GM12878 (cell line): ENCODE measurements around the gene VMAC. TPM values are rescaled to one million over a fixed set of nuclear protein-coding genes. Genes with fewer than 3 reads are reported as not detected.

ENCODE experiments used
- ATAC-seq: fragments of 200-7000 bp; cut with Tn5 transposase; 3 replicates; pipeline ENCODE4 v1.9.1; 2020; ENCODE audit warnings: mild to moderate bottlenecking, moderate library complexity
- BruUV-seq: library from RNA; stranded (reverse); fragments of 400-500 nt; replicated peaks from 2 replicates; lab custom pipeline; 2021; lab: Mats Ljungman, UMichigan
- CTCF ChIA-PET: fragments of 300-600 bp; sonication (Branson Sonifier 250); formaldehyde crosslinking; extraction: SDS; loops from one replicate; lab custom pipeline; 2021; ENCODE audit warnings: inconsistent platforms; lab: Yijun Ruan, JAX
- POLR2A ChIA-PET: fragments of 350-600 bp; formaldehyde crosslinking; extraction: SDS; loops from one replicate; lab custom pipeline; 2021; ENCODE audit warnings: inconsistent platforms; lab: Charles Lee
- RAD21 ChIA-PET: fragments of 300-600 bp; sonication (Branson Sonifier 250); formaldehyde crosslinking; loops from one replicate; lab custom pipeline; 2023; ENCODE audit warnings: antibody characterized with exemption; ENCODE audit not compliant: unreplicated experiment; lab: Charles Lee
- SMC1A ChIA-PET: fragments of 300-600 bp; sonication (Branson Sonifier 250); formaldehyde crosslinking; loops from one replicate; lab custom pipeline; 2023; ENCODE audit not compliant: unreplicated experiment, uncharacterized antibody; lab: Charles Lee
- DNase-seq: peaks from one replicate; pipeline ENCODE4 v3.0.0-alpha.2; 2011; ENCODE audit warnings: low read depth, low spot score
- FAIRE-seq: peaks from 3 replicates; lab custom pipeline; 2011; peaks lifted over from hg19 to GRCh38; lab: Jason Lieb, UNC
- H2AFZ ChIP-seq: 2 replicates; pipeline ENCODE4 v1.6.0; 2011; ENCODE audit warnings: low read depth, low read length, control low read depth; ENCODE audit not compliant: control insufficient read depth
- H3K27ac ChIP-seq: 2 replicates; pipeline ENCODE4 v1.5.1; 2011; ENCODE audit warnings: control low read depth; ENCODE audit not compliant: control insufficient read depth, insufficient read depth
- H3K27me3 ChIP-seq, 2 experiments: replicated peaks in 1 of 2; 2 replicates each; pipeline versions ENCODE4 v1.6.0 to v1.6.1; 2011; ENCODE audit warnings: low read length in 1 of 2; ENCODE audit not compliant: control insufficient read depth in 2 of 2, insufficient read depth in 2 of 2
- H3K36me3 ChIP-seq, 2 experiments: 2 replicates each; pipeline ENCODE4 v1.5.1; 2011; ENCODE audit warnings: low read length in 1 of 2; ENCODE audit not compliant: control insufficient read depth in 2 of 2, insufficient read depth in 2 of 2
- H3K4me1 ChIP-seq: 2 replicates; pipeline ENCODE4 v1.6.1; 2011; ENCODE audit warnings: mild to moderate bottlenecking, low read length, moderate library complexity, mixed read lengths; ENCODE audit not compliant: control insufficient read depth, insufficient read depth
- H3K4me2 ChIP-seq: 2 replicates; pipeline ENCODE4 v1.6.0; 2011; ENCODE audit warnings: control low read depth; ENCODE audit not compliant: control insufficient read depth, insufficient read depth
- H3K4me3 ChIP-seq: fragments of 200-600 bp; sonication (generic); 2 replicates; pipeline ENCODE4 v1.5.1; 2016
- H3K79me2 ChIP-seq: 2 replicates; pipeline ENCODE4 v1.6.0; 2011; ENCODE audit warnings: low read length; ENCODE audit not compliant: control insufficient read depth, insufficient read depth
- H3K9ac ChIP-seq: 2 replicates; pipeline ENCODE4 v1.8.0; 2011; ENCODE audit warnings: low read length, control low read depth, mixed read lengths; ENCODE audit not compliant: control insufficient read depth, insufficient read depth
- H3K9me3 ChIP-seq: replicated peaks from 3 replicates; pipeline ENCODE4 v1.5.1; 2011; ENCODE audit warnings: mild to moderate bottlenecking, low read length; ENCODE audit not compliant: control insufficient read depth, insufficient read depth
- H4K20me1 ChIP-seq: 2 replicates; pipeline ENCODE4 v1.6.0; 2011; ENCODE audit not compliant: control insufficient read depth, insufficient read depth
- BHLHE40 ChIP-seq, 2 experiments: fragments of 450-650 bp in 1 of 2; IDR thresholded peaks; 2 replicates each; pipeline ENCODE4 v1.6.1; 2011 to 2017; ENCODE audit warnings: low read depth in 2 of 2, borderline replicate concordance in 1 of 2, improper control_type of control experiment in 1 of 2, low read length in 1 of 2, mild to moderate bottlenecking in 1 of 2
- CBX3 ChIP-seq: fragments of 200-600 bp; sonication (generic); IDR thresholded peaks from 2 replicates; pipeline ENCODE4 v1.6.1; 2016; ENCODE audit warnings: low read depth, borderline replicate concordance
- ESRRA ChIP-seq: IDR thresholded peaks from 2 replicates; pipeline ENCODE4 v1.6.1; 2012; ENCODE audit warnings: mild to moderate bottlenecking, low read length, improper control_type of control experiment
- GABPA ChIP-seq: IDR thresholded peaks from 2 replicates; pipeline ENCODE4 v1.6.1; 2014; ENCODE audit warnings: antibody characterized with exemption, low read depth, mild to moderate bottlenecking, inconsistent platforms
- KLF5 ChIP-seq: fragments of 450-650 bp; IDR thresholded peaks from 2 replicates; pipeline ENCODE4 v1.6.1; 2014; ENCODE audit warnings: mild to moderate bottlenecking; ENCODE audit not compliant: partially characterized antibody
- NFYB ChIP-seq: IDR thresholded peaks from 2 replicates; pipeline ENCODE4 v1.6.1; 2011; ENCODE audit warnings: low read depth, mild to moderate bottlenecking, low read length, improper control_type of control experiment, moderate library complexity; ENCODE audit not compliant: insufficient read depth
- PML ChIP-seq: IDR thresholded peaks from 2 replicates; pipeline ENCODE4 v1.6.1; 2012; ENCODE audit warnings: low read length, inconsistent platforms
- POLR2A ChIP-seq: IDR thresholded peaks from 2 replicates; pipeline ENCODE4 v1.6.1; 2011; ENCODE audit warnings: low read depth, mild to moderate bottlenecking, low read length
- POLR2AphosphoS2 ChIP-seq: IDR thresholded peaks from 2 replicates; pipeline ENCODE4 v1.6.1; 2011; ENCODE audit warnings: low read depth, mild to moderate bottlenecking, low read length, improper control_type of control experiment, moderate library complexity
- POLR2AphosphoS5 ChIP-seq: IDR thresholded peaks from 2 replicates; pipeline ENCODE4 v1.6.1; 2011; ENCODE audit warnings: mild to moderate bottlenecking, low read length, inconsistent platforms
- RAD21 ChIP-seq: IDR thresholded peaks from 2 replicates; pipeline ENCODE4 v1.6.1; 2011; ENCODE audit warnings: mild to moderate bottlenecking, low read depth, low read length, moderate library complexity; ENCODE audit not compliant: insufficient read depth
- RB1 ChIP-seq: fragments of 450-650 bp; formaldehyde crosslinking; IDR thresholded peaks from 2 replicates; pipeline ENCODE4 v1.6.1; 2017; ENCODE audit warnings: mild to moderate bottlenecking, borderline replicate concordance
- RCOR1 ChIP-seq: conservative IDR thresholded peaks from 2 replicates; pipeline ENCODE4 v1.6.1; 2012; ENCODE audit warnings: low read depth, low read length, improper control_type of control experiment
- SIX5 ChIP-seq: IDR thresholded peaks from 2 replicates; pipeline ENCODE4 v1.6.1; 2011; ENCODE audit warnings: mild to moderate bottlenecking, low read depth, low read length, moderate library complexity; ENCODE audit not compliant: severe bottlenecking
- SMAD1 ChIP-seq: fragments of 450-650 bp; IDR thresholded peaks from 2 replicates; pipeline ENCODE4 v1.6.1; 2018; ENCODE audit warnings: mild to moderate bottlenecking, low read depth; ENCODE audit not compliant: partially characterized antibody
- TAF1 ChIP-seq: IDR thresholded peaks from 2 replicates; pipeline ENCODE4 v1.6.1; 2011; ENCODE audit warnings: mild to moderate bottlenecking, low read depth, low read length, borderline replicate concordance
- ZNF217 ChIP-seq: fragments of 450-650 bp; IDR thresholded peaks from 2 replicates; pipeline ENCODE4 v1.6.1; 2017; ENCODE audit warnings: antibody characterized with exemption, mild to moderate bottlenecking
- ZNF384 ChIP-seq: IDR thresholded peaks from 2 replicates; pipeline ENCODE4 v1.6.1; 2012; ENCODE audit warnings: low read depth, mild to moderate bottlenecking, low read length, improper control_type of control experiment, borderline replicate concordance
- whole genome bisulfite sequencing: methylation state at CpG from one replicate; pipeline ENCODE4 v1.1.6; 2016; ENCODE audit warnings: low lambda C conversion rate; ENCODE audit not compliant: insufficient replicate concordance, insufficient coverage; ENCODE audit errors: missing lambda C conversion rate; 5-methylcytosine and 5-hydroxymethylcytosine counted together
- in situ Hi-C: fragments of 300-500 bp; cut with MboI; formaldehyde crosslinking; loops from 9 replicates; pipeline ENCODE4 v1.14.3; 2018; ENCODE audit warnings: mixed read lengths
- intact Hi-C: fragments of 100-400 bp; cut with micrococcal nuclease; formaldehyde crosslinking; loops from one replicate; pipeline ENCODE4 v1.14.2; 2022; ENCODE audit not compliant: unreplicated experiment
- polyA plus RNA-seq, 11 experiments: library from polyadenylated mRNA; depleted of rRNA in 4 of 11; unstranded in 6 of 11; stranded (reverse) in 5 of 11; fragments of >200 nt; fragmentation: Nextera tagmentation in 4 of 11; fragmentation: Illumina TruSeq in 1 of 11; extraction: Ambion mirVana in 4 of 11; extraction: Trizol in 1 of 11; gene quantifications; 1 replicate in 1 of 11; 2 replicates in 10 of 11; pipeline versions ENCODE4 v1.2.1 to v1.2.3, GENCODE V29; 2011 to 2016; ENCODE audit warnings: inconsistent platforms in 2 of 11, missing spikeins in 2 of 11, low read depth in 1 of 11
- total RNA-seq, 4 experiments: library from RNA; depleted of rRNA in 3 of 4; stranded (reverse); fragments of >200 nt in 3 of 4; fragmentation: Illumina TruSeq in 1 of 4; extraction: Trizol in 1 of 4; gene quantifications; 2 replicates each; pipeline versions ENCODE4 v1.2.1 to v1.2.3, GENCODE V29; 2013 to 2021
- TF ChIP-seq, protein P1 (sequence below): IDR thresholded peaks from 2 replicates; pipeline ENCODE4 v1.6.1; 2012; ENCODE audit warnings: low read length, inconsistent platforms
- TF ChIP-seq, protein P2 (sequence below): IDR thresholded peaks from 2 replicates; pipeline ENCODE4 v1.6.1; 2011; ENCODE audit warnings: borderline replicate concordance, low read depth, mild to moderate bottlenecking, moderate library complexity, low read length; ENCODE audit not compliant: insufficient read depth, poor library complexity, severe bottlenecking
- TF ChIP-seq, protein P3 (sequence below): IDR thresholded peaks from 2 replicates; pipeline ENCODE4 v1.6.1; 2011; ENCODE audit warnings: borderline replicate concordance, low read depth, mild to moderate bottlenecking, moderate library complexity, mixed read lengths, low read length; ENCODE audit not compliant: insufficient read depth; ENCODE audit errors: extremely low read length

Gene VMAC
- total and polyA plus RNA-seq, 10 of the 15 experiments (the other 5 are each of a cell fraction or from before 2014, with no cell fraction given) = 0.18 to 6.8 (median 1.8) TPM

DNA sequence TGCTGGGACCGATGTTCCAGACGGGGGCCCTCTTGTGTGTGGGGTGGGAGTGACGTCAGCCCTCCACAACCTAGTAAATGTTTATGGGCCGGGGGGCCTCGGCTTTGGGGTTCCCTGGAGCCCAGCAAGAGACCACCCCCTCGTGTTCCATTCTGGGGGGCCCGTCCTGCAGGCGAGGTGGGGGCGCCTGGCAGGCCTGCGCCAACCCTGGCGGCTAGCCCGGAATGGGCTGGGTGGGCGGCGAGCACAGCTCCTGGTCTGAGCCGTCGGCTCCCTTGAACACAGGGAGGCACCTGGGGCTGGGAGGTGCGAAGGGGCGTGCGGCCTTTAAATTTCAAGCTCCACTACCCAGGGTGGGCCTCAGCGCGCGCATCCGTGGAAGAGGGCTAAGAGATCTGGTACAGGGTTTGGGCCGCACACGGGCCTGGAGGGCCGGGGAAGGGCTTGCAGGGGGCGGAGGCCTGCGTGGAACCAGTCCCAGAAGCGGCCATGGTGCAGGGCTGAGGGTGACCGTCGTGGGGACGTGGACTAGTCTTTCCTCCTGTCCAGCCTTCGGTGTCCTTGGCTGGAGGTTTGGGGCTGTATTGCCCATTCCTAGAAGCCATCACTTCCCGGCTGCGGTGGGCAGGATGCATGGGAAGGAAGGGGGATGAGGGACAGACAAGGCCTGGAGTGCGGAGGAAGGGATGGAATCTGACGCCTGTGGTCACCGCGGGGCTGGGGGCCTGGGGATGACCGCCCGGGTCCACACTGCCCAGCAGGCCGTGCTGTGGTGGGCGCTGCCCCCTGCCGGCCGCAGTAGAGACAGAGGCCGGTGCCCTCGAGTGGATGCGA, 12.5 kb upstream of the VMAC start:
- H3K4me1 ChIP-seq = no peaks in the 10 kb centered on the region
- H3K36me3 ChIP-seq = peaks cover 3 to 11% of the 10 kb centered on the region in 2 experiments; a peak in 3 of 4 replicates
- WGBS = 26% methylated on average over 47 of the region's 48 CpGs
- ChIA-PET CTCF (interaction anchor here (0.6 to 1.7 kb wide), 5 partner anchors 10 to 118 kb away, joined by 3 to 8 read pairs (median 5); partner anchors contain the start of gene NRTN), RAD21 (interaction anchor here (0.6 kb wide), 1 partner anchor 12 kb away, joined by 3 read pairs; the partner anchor contains the start of gene VMAC), SMC1A (no interaction called here), POLR2A (no interaction called here)
- FAIRE-seq (no peak), ATAC-seq (peak; percentile 76), DNase-seq (no peak)
- H3K9ac ChIP-seq = no peak overlapping the region
- no peaks in the 10 kb centered on the region for H3K79me2 ChIP-seq
- peaks cover 3% of the 10 kb centered on the region; the same call in 1 of the 2 replicates for H4K20me1 ChIP-seq
- H3K27me3 ChIP-seq = no peaks in the 10 kb centered on the region
- no peak overlapping the region for H2AFZ ChIP-seq
- no TSS peak for BruUV-seq
- in situ Hi-C loops (no loop called here), intact Hi-C loops (no loop called here)
- no peak overlapping the region for H3K27ac ChIP-seq
- H3K4me2 ChIP-seq = no peak overlapping the region
- no peak overlapping the region for H3K4me3 ChIP-seq
- no peaks in the 10 kb centered on the region for H3K9me3 ChIP-seq
- TF ChIP-seq BHLHE40 (IDR thresholded peaks at IDR 0.05; ENCODE audit: borderline replicate concordance in 1 of 2, low read depth in 2 of 2, low read length in 1 of 2) = no peak
- TF ChIP-seq POLR2AphosphoS5 = no peak
- TF ChIP-seq, protein P1, sequence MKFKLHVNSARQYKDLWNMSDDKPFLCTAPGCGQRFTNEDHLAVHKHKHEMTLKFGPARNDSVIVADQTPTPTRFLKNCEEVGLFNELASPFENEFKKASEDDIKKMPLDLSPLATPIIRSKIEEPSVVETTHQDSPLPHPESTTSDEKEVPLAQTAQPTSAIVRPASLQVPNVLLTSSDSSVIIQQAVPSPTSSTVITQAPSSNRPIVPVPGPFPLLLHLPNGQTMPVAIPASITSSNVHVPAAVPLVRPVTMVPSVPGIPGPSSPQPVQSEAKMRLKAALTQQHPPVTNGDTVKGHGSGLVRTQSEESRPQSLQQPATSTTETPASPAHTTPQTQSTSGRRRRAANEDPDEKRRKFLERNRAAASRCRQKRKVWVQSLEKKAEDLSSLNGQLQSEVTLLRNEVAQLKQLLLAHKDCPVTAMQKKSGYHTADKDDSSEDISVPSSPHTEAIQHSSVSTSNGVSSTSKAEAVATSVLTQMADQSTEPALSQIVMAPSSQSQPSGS = no peak; the same call in 1 of the 2 replicates
- TF ChIP-seq PML = no peak
- TF ChIP-seq POLR2AphosphoS2 = 0 out of 2 replicates have a peak, but pooled peaks have one; percentile 38
- TF ChIP-seq, protein P2, sequence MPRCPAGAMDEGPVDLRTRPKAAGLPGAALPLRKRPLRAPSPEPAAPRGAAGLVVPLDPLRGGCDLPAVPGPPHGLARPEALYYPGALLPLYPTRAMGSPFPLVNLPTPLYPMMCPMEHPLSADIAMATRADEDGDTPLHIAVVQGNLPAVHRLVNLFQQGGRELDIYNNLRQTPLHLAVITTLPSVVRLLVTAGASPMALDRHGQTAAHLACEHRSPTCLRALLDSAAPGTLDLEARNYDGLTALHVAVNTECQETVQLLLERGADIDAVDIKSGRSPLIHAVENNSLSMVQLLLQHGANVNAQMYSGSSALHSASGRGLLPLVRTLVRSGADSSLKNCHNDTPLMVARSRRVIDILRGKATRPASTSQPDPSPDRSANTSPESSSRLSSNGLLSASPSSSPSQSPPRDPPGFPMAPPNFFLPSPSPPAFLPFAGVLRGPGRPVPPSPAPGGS = peak; percentile 17
- TF ChIP-seq SIX5 = no peak
- no peak for TF ChIP-seq RB1
- peak; percentile 48 for TF ChIP-seq POLR2A
- no peak for TF ChIP-seq ZNF384
- TF ChIP-seq, protein P3, sequence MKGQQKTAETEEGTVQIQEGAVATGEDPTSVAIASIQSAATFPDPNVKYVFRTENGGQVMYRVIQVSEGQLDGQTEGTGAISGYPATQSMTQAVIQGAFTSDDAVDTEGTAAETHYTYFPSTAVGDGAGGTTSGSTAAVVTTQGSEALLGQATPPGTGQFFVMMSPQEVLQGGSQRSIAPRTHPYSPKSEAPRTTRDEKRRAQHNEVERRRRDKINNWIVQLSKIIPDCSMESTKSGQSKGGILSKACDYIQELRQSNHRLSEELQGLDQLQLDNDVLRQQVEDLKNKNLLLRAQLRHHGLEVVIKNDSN = no peak
- no peak for TF ChIP-seq TAF1
- TF ChIP-seq ZNF217 = no peak
- TF ChIP-seq KLF5 = no peak
- TF ChIP-seq GABPA = no peak
- TF ChIP-seq ESRRA = no peak
- TF ChIP-seq SMAD1 = no peak
- no peak for TF ChIP-seq NFYB
- peak; percentile 30 for TF ChIP-seq RAD21
- no peak for TF ChIP-seq CBX3
- no peak for TF ChIP-seq RCOR1
